HG03175 (cell line): ENCODE data around the gene HPSE2.

ENCODE experiments used
- ATAC-seq: cut with Tn5 transposase; IDR thresholded peaks from one replicate; pipeline ENCODE4 v1.9.1; 2021; ENCODE audit warnings: mild to moderate bottlenecking, moderate library complexity; ENCODE audit not compliant: unreplicated experiment

Gene HPSE2

GRCh38 chr10:98419469-98420261 lies 816.0 kb downstream of the HPSE2 start:
- ATAC-seq: no peak

GRCh38 chr10:98418665-98419468 lies 816.8 kb downstream of the HPSE2 start:
- no peak for ATAC-seq

- ATAC-seq: no peak
Measured at GRCh38 chr10:98417973-98418664, 817.5 kb downstream of the HPSE2 start.

GRCh38 chr10:98417481-98417959 lies 818.1 kb downstream of the HPSE2 start:
- ATAC-seq: no peak

GRCh38 chr10:98416606-98417388 lies 818.9 kb downstream of the HPSE2 start:
- no peak for ATAC-seq

- ATAC-seq: no peak
Measured at GRCh38 chr10:98415731-98416119, 819.9 kb downstream of the HPSE2 start.

- ATAC-seq: no peak
Measured at GRCh38 chr10:98414932-98415730, 820.5 kb downstream of the HPSE2 start, which contains the start of gene PYROXD2. TSS of gene PYROXD2 (minus strand) at chr10:98415182. CDS start at chr10:98415135, 47 bp downstream.

- no peak for ATAC-seq
Measured at GRCh38 chr10:98414578-98414931, 821.1 kb downstream of the HPSE2 start.

GRCh38 chr10:98411768-98412167 lies 823.9 kb downstream of the HPSE2 start:
- ATAC-seq: no peak

GRCh38 chr10:98411166-98411565 lies 824.5 kb downstream of the HPSE2 start:
- no peak for ATAC-seq

GRCh38 chr10:98410759-98411158 lies 824.9 kb downstream of the HPSE2 start:
- no peak for ATAC-seq

- no peak for ATAC-seq
Measured at GRCh38 chr10:98410135-98410743, 825.4 kb downstream of the HPSE2 start.

GRCh38 chr10:98408799-98409198 lies 826.9 kb downstream of the HPSE2 start:
- ATAC-seq: peak; percentile 48

- ATAC-seq: no peak
Measured at GRCh38 chr10:98407744-98408241, 827.9 kb downstream of the HPSE2 start.
